Body of pancreas (tissue), 4 donors: ENCODE measurements around the gene TNKS1BP1.

Source experiments
- POLR2A ChIP-seq, 3 donors: fragments of 450-650 bp; IDR thresholded peaks; one replicate each; pipeline ENCODE4 v1.6.1; 2016; ENCODE audit warnings: antibody characterized with exemption in 3 of 3, mild to moderate bottlenecking in 2 of 3
- TF ChIP-seq, protein P1 (sequence below), 7 experiments: fragments of 450-650 bp in 4 of 7; fragments of 200-600 bp in 3 of 7; sonication (generic) in 3 of 7; IDR thresholded peaks; one replicate each; pipeline ENCODE4 v1.5.1; 2016 to 2019; ENCODE audit warnings: antibody characterized with exemption in 7 of 7

DNA sequence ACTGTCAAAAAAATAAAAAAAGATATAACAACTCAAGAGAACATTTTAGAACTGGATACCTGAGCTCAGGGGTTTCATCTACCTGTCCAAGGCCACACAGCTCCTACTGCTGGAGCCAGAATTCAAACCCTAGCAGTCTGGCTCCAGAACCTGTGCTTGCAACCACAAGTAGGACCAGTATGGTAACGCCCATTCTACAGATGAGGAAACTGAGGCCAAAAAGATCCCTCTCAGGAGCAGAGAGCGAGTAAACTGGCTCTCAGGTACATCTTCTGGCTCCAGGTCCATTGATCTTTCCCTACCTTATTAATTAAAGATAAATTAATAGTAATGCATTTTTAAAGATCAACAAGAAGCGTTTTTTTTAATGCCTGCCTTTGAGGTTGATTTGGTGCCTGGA is 32.6 kb upstream of the TNKS1BP1 start:
- TF ChIP-seq POLR2A (IDR thresholded peaks at IDR 0.05): no peak
- TF ChIP-seq, protein P1, sequence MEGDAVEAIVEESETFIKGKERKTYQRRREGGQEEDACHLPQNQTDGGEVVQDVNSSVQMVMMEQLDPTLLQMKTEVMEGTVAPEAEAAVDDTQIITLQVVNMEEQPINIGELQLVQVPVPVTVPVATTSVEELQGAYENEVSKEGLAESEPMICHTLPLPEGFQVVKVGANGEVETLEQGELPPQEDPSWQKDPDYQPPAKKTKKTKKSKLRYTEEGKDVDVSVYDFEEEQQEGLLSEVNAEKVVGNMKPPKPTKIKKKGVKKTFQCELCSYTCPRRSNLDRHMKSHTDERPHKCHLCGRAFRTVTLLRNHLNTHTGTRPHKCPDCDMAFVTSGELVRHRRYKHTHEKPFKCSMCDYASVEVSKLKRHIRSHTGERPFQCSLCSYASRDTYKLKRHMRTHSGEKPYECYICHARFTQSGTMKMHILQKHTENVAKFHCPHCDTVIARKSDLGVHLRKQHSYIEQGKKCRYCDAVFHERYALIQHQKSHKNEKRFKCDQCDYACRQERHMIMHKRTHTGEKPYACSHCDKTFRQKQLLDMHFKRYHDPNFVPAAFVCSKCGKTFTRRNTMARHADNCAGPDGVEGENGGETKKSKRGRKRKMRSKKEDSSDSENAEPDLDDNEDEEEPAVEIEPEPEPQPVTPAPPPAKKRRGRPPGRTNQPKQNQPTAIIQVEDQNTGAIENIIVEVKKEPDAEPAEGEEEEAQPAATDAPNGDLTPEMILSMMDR (IDR thresholded peaks at IDR 0.05): no peak
